HG03460 (cell line): Measurements from ENCODE around the gene LNX2.

Source experiments
- ATAC-seq: cut with Tn5 transposase; IDR thresholded peaks from one replicate; pipeline ENCODE4 v1.9.1; 2021; ENCODE audit not compliant: unreplicated experiment

The LNX2 gene

DNA sequence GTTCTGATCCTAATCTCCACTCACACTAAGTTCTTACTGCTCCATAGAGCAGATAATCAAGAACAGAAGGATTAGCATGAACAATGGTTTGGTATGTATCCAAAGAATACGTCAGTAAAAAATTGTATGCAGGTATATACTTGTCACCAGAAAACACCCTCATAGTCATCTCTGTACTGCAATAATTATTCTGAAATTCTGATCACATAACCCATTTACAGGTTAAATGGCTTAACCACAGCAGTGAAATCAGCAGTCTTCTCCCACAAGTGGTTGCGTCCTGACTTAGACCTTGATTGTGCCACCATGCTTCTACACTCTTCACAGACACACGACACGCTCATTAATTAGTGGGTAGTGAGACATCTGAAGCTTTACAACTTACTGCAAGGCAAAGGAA, 50.9 kb downstream of the LNX2 start:
- no peak for ATAC-seq

GRCh38 chr13:27565818-27566217, 54.5 kb downstream of the LNX2 start:
- ATAC-seq = no peak

DNA sequence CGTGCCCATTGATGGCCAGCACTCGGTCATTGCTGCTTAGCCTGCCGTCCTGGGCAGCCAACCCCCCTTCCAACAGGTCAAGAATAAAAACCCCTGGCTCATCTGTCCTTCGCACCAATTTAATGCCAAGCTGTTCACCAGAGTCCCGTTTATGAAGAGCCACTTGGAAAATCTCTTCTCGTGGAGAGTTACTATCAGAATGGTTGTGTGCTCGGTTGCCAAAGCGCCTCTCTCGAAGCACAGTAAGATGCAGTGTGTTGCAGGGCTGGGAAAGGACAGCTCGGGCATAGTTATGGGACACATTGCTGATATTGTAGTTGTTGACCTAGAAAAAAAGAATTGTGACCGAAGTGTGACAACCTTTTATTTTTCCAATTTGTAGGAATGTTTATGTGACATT, 57.9 kb downstream of the LNX2 start:
- no peak for ATAC-seq

GRCh38 chr13:27559719-27560118, 60.6 kb downstream of the LNX2 start:
- no peak for ATAC-seq

DNA sequence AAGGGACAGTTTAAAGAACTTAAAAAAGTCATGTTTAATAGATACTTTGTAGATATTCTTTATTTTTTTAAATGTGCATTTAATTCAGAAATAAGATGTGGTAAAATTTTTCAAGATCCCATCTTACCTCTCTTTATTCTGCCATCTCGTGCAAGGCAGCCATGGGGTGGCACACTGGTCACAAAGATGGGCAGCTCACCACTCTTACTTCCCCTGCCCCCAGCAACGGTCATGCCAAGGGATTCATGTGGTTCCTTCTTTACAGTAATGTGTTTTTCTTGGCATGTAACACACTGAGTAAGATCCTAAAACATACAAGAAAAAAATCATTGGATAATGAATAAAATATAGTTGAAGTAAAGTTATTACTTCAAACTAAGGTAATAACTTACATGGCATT, 64.2 kb downstream of the LNX2 start:
- no peak for ATAC-seq

GRCh38 chr13:27551562-27551961, 68.8 kb downstream of the LNX2 start:
- ATAC-seq = no peak

DNA sequence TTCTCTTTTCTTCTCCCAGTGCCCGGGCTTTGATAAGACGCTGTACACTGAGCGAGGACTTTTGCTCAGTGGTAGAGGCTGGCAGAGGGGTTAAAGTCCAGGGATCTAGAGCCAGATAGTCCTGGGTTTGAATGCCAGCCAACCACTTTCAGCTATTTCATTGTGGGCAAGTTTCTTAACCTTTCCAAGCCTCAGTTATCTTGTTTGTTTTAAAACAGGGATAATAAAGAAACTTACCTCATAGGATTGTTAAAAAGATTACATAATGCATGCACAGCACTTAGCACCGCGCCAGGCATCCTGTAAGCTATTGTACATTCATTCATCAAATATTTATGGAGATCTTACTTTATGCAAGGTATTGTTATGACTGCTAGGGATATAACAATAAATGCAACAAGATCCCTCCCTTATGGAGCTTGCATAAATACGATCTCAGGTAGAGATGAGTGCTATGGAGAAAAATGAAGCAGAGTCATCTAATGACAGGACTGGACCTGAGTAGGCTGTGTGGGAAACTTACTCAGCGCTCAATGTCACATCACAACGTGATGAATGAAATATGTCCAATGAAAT, 70.8 kb downstream of the LNX2 start:
- ATAC-seq = no peak

GRCh38 chr13:27542220-27542619, 78.1 kb downstream of the LNX2 start:
- no peak for ATAC-seq

DNA sequence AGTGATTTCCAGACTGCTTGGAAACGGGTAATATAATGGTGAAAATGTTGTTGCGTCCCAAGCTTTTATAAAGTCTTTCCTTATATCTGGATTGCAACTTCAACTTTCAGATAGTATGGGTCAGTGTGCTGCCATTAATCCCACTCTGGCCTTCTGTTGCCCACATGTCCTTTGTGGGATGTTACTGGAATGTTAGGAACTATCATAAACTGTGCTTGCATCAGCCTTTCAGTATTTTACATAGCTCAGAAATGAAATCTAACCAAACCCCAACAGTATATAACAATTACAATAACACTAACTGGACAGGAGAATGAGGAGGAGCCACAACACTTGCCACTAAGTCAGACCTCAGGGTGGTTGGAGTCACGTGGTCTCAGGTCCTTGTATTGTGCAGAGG, 78.9 kb downstream of the LNX2 start:
- no peak for ATAC-seq

DNA sequence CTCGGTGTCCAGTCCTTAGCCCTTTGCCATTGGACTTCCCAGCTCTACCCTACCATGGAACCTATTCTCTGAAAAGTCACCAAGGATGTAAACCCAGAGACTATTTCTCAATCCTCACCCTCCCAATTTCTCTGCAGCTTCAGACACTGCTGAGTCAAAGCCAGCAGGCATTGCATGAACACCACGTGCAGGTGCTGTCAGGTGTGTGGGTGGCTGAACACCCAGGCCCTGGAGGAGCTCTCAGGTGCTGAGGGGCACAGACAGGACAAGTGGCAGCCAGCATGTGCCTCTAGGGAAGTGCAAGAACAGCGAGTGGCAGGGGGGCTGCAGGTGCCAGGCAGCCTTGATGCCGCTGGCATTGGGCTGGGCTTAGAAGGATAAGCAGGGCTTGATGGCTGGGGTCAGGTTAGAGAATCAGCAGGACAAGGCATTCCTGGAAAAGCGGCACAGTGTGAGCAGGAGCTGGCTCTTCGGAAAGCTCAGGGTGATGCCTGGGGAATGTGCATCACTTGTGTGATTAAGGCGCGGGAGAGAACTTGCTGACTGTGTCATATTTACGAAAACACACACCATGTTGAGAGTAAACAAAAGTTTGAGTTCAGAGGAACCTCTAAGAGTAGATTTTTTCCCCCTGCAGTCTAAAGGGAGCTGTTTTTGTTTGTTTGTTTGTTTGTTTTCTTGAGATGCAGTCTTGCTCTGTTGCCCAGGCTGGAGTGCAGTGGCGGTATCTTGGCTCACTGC, 83.8 kb downstream of the LNX2 start:
- no peak for ATAC-seq

DNA sequence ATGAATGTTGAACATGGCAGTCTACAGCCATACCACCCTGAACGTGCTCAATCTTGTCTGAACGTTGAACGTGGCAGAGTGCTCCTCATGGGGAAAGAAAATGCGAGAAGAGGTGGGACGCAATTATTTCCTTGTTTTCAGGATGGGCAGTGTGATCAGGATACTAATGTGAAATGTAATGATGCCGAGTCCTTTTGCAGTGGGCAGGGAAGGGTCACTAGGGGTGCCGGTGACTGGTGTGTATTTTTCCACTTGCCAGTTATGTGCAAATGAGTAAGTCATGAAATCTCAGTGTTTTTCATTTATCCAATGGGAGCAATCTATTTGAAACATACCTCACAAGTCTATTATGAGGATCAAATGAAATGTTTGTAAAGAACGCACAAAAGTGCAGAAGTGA, 84.8 kb downstream of the LNX2 start:
- ATAC-seq = no peak

DNA sequence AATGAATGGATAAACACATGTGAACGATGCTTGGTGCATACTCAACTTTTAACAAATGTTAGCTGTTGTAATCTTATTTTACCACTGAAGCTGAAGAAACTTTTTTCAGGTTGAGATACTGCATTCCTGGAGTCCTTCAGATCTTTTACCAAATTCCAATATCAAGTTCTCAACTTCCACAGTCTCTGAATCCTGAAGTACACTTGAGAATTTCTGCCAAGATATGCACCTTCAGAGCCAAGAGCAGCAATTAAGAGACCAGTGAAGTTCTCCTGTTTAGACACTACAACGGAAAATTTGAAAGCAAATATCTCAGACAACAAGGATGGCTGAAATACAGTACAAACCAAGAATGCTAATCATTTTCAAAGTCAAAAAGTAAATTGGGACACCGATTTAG, 85.3 kb downstream of the LNX2 start:
- ATAC-seq = no peak

DNA sequence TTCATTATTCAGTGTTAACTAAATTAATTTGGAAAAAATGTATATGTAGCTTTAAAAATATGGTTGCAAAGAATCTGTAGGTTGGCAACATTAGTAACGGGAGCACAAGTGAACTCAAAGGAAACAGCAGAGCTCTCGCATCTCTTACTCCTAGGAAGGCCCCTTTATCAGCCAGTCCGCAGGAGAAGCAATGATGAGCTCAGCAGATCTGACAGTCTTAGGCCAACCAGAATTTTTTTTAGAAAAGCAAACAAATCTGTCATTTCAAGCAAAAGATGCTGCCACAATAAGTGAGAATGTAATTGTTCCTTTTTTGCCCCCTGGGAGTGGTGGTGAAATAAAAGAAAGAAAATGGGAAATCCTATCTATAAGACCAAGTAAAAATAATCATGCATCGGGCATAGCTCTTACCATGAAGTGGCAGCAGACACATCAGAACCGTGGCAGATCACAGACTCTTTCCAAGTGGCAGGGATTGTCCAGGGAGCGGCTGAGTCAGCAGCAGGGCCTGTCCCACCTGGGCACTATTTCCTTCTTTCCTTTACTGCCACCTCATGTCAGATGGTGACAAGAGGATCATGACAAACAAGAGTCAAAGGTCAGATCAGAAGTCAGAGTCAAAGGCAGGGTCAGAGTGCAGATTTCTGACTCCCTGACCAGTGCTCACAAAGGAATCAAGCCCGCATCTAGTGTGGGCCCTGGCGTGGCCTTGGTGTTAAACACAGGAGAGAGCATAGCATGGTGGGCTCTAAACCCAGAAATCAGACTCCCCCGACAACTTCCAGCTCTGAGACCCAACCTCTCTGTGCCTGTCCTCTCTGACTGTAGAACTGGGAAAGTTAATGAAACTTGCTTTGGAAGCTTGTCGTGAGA, 86.0 kb downstream of the LNX2 start:
- ATAC-seq = no peak

DNA sequence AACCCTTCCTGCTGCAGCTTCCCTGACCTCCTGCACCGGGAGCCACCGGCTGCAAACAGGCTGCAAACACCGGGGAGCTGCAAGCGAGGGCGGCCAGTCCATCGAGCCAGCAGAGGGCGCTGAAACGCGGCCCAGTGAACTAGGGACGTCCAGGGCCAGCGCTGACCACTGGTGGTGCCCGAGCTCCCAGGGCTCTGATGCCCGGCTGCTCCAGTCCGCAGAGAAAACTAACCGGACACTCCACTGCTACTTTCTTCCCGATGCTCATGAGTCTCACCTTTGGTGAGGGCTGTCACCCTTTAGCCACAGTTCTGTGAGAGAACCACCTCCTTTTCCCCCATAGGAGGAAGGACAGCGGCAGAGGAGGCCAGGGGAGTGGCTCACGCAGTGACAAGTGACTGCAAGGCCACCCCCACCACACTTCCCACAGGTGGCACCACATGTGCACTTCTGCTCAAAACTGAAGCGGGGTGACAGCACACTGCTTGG, 87.1 kb downstream of the LNX2 start:
- no peak for ATAC-seq

- ATAC-seq = no peak
Observed at GRCh38 chr13:27528908-27529307, 91.4 kb downstream of the LNX2 start.

- no peak for ATAC-seq
Observed at GRCh38 chr13:27526516-27526915, 93.8 kb downstream of the LNX2 start.

DNA sequence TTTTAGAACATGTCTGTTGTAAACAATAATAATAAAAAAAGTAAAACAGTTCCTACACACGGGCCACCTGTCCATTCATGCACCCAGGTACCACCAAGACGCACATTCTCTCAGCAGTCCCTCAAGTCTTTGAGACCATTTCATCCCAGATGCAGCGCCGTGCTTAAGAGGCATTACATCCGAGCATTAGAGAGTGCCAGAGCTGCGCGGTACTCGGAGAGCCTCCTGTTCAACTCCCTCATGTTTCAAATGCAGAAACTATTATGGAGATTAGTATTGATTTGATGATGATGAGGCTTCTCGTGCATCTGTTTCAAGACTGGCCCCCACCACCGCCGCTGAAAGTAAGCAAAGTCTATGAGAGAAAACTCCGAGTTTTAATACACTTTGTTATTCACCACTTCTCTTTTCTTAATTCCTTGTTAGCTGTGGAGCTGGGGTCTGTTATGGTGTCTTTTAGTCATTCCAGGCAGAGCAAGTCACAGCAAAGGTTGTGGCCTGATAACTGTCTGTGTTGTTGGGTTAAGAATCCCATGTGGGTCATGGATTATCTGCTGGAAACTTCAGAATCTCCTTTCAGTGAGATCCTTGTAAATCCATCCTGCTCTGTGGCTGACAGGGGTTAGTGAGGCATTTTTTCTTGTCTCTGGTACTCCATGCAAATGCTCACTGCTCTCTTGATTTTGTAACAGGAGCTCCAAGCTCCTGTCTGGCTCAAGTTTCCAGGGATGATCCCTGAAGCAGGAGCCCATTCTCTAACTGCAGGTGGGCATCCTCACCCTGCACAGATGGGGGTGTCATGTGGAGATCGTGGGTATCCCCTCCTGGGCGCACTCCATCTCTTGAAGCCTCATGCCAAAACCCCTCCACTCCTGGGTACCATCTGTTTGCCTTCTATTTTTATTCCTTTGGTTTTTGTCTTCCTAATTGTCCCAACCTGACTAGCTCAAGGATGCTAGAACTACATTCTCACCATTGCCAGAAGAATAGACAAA, 95.1 kb downstream of the LNX2 start:
- no peak for ATAC-seq

DNA sequence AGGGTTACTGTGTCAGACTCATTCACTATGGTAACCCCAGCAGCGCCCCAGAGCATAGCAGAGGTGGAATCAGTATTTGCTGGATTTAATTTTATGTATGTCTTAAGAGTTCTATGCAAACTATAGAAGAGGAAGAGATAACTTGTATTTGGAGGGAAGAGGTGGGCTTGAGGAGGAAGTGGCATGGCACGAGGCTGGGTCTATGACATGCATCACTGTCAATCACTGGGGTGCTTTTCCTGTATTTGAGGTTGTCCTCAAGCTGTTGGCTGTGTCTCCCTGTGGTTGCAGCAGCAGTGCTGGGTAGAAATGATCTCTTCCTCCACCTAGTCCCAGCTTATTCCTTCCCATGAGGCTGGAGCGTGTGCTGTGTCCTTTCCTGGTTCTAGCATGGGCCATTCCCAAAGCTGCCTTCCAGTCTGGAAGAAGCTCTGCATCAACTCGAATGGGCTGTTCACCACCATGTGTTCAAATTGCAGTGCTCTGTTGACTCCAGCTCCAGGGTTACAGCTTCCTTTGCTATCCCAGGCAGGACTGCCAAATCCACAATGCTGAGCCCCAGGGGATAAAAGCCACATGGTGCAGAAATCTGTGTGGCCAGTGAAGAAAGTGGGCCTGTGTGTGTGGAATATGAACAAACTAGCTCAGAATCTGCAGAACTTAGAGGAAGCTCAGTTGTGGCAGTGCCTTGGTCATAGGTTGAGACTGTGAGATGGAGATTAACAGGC, 96.8 kb downstream of the LNX2 start:
- ATAC-seq = no peak

DNA sequence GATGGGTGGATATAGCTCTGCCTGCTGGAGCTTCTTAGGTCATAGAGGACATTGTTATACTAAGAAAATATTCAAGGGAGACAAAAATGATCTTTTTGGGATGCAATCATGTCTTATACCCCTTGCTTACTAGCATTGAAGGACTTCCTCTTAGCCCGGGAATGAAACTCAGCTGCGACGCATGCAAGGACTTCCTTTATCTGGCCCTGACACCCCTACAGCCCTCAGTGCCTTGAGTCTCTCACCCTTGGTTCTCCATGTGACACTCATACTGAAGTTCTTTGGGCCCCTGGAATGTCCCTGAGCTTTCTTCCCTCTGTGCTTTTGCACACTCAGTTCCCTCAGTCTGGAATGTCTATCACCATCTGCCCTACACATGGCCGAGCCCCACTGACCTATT, 97.5 kb downstream of the LNX2 start:
- ATAC-seq = no peak

DNA sequence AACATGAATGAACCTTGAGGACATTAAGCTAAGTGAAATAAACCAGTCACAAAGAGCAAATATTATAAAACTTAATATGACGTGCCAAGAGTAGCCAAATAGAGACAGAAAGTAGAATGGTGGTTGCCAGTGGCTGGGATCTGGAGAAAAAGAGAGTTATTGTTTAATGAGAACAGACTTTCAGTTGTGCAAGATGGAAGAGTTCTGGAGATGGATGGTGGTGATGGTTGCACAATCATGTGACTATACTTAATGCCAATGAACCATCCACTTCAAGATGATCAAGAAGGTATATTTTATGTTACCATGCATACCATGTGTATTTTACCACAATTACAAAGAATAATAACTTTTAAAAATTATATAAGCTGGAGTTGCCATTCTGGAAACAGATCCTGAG, 104.2 kb downstream of the LNX2 start:
- no peak for ATAC-seq
